ENCODE data around the gene CDK9. TPM values are rescaled to one million over a fixed set of nuclear protein-coding genes. Genes with fewer than 3 reads are reported as not detected.

The CDK9 gene
- total and polyA plus RNA-seq, 2 experiments from 2014 or later: 58.5 to 84.3 TPM

GRCh38 chr9:127770583-127770904, 15.3 kb upstream of the CDK9 start (continued):
- TF ChIP-seq, protein P1, sequence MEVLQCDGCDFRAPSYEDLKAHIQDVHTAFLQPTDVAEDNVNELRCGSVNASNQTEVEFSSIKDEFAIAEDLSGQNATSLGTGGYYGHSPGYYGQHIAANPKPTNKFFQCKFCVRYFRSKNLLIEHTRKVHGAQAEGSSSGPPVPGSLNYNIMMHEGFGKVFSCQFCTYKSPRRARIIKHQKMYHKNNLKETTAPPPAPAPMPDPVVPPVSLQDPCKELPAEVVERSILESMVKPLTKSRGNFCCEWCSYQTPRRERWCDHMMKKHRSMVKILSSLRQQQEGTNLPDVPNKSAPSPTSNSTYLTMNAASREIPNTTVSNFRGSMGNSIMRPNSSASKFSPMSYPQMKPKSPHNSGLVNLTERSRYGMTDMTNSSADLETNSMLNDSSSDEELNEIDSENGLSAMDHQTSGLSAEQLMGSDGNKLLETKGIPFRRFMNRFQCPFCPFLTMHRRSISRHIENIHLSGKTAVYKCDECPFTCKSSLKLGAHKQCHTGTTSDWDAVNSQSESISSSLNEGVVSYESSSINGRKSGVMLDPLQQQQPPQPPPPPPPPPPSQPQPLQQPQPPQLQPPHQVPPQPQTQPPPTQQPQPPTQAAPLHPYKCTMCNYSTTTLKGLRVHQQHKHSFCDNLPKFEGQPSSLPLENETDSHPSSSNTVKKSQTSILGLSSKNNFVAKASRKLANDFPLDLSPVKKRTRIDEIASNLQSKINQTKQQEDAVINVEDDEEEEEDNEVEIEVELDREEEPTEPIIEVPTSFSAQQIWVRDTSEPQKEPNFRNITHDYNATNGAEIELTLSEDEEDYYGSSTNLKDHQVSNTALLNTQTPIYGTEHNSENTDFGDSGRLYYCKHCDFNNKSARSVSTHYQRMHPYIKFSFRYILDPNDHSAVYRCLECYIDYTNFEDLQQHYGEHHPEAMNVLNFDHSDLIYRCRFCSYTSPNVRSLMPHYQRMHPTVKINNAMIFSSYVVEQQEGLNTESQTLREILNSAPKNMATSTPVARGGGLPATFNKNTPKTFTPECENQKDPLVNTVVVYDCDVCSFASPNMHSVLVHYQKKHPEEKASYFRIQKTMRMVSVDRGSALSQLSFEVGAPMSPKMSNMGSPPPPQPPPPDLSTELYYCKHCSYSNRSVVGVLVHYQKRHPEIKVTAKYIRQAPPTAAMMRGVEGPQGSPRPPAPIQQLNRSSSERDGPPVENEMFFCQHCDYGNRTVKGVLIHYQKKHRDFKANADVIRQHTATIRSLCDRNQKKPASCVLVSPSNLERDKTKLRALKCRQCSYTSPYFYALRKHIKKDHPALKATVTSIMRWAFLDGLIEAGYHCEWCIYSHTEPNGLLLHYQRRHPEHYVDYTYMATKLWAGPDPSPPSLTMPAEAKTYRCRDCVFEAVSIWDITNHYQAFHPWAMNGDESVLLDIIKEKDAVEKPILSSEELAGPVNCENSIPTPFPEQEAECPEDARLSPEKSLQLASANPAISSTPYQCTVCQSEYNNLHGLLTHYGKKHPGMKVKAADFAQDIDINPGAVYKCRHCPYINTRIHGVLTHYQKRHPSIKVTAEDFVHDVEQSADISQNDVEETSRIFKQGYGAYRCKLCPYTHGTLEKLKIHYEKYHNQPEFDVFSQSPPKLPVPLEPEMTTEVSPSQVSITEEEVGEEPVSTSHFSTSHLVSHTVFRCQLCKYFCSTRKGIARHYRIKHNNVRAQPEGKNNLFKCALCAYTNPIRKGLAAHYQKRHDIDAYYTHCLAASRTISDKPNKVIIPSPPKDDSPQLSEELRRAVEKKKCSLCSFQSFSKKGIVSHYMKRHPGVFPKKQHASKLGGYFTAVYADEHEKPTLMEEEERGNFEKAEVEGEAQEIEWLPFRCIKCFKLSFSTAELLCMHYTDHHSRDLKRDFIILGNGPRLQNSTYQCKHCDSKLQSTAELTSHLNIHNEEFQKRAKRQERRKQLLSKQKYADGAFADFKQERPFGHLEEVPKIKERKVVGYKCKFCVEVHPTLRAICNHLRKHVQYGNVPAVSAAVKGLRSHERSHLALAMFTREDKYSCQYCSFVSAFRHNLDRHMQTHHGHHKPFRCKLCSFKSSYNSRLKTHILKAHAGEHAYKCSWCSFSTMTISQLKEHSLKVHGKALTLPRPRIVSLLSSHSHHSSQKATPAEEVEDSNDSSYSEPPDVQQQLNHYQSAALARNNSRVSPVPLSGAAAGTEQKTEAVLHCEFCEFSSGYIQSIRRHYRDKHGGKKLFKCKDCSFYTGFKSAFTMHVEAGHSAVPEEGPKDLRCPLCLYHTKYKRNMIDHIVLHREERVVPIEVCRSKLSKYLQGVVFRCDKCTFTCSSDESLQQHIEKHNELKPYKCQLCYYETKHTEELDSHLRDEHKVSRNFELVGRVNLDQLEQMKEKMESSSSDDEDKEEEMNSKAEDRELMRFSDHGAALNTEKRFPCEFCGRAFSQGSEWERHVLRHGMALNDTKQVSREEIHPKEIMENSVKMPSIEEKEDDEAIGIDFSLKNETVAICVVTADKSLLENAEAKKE (CRISPR knock-in tag; IDR thresholded peaks at IDR 0.05): no peak
- TF ChIP-seq EZH2phosphoT487 (IDR thresholded peaks at IDR 0.05; ENCODE audit: unreplicated experiment): no peak
- no peak for TF ChIP-seq EZH2 (IDR thresholded peaks at IDR 0.05; ENCODE audit: low read depth, unreplicated experiment)
- no peak for TF ChIP-seq ETS1 (IDR thresholded peaks at IDR 0.05)
- TF ChIP-seq CREB1 (CRISPR knock-in tag; IDR thresholded peaks at IDR 0.05; ENCODE audit: low read depth): no peak
- no peak for TF ChIP-seq ZNF331 (CRISPR knock-in tag; IDR thresholded peaks at IDR 0.05; ENCODE audit: low read depth)
- no peak for TF ChIP-seq NANOG (IDR thresholded peaks at IDR 0.05; ENCODE audit: borderline replicate concordance)
- no peak for TF ChIP-seq POLR2AphosphoS5 (IDR thresholded peaks at IDR 0.05; ENCODE audit: low read depth)

DNA sequence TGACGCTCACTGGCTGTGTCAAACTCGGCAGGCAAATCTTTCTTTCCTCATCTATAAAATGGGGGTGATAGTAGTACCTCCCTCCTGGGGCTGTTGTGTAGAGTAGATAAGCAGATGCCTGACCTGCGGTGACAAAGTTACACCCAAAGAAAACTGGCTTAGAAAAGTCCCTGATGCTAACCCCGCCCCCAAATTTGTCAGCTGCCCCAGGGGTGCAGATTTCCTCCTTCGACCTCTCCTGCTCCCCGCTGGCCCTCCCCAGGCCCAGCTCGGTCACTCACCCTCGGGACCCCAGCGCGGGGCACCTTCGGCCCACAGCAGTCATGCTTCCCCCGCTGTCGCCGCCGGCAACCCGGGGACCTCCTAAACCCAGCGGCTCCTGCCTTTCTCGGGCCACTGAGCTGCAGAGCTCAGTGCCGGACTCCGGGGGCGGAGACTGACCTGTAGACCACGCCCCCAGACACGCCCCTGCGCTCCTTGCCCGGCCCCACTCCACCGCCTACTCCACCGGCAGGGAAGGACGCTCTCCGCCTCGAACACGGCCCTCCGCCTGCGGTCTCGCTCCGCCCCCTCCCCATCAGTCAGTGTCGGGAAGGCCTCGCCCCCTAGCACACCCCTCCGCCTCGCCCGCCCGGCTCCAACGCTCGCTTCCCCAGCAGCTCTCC, 14.8 kb upstream of the CDK9 start:
- Mint-ChIP-seq H3K9me3 (no peaks in the 10 kb centered on the region), H3K4me3 (peak overlapping the region; percentile 76), H3K27me3 (ENCODE audit: insufficient read depth, low read depth, poor library complexity) (peaks cover 18% of the 10 kb centered on the region), H3K4me1 (peaks cover 28% of the 10 kb centered on the region), H3K36me3 (ENCODE audit: low read depth) (no peaks in the 10 kb centered on the region; the same call in 2 of the 3 replicates), H3K27ac (no peak overlapping the region; the same call in 1 of the 2 replicates)
- no peaks in the 10 kb centered on the region for H3K79me2 ChIP-seq (replicated peaks; ENCODE audit: insufficient read depth)
- H3F3A ChIP-seq (replicated peaks; ENCODE audit: low read depth): peaks cover 4% of the 10 kb centered on the region; the same call in 1 of the 2 replicates
- DNase-seq (ENCODE audit: low spot score): peak; percentile 99
- peaks cover 14% of the 10 kb centered on the region for H3K4me1 ChIP-seq (ENCODE audit: insufficient read depth)
- H3K4me3 ChIP-seq: peak overlapping the region; percentile 82
- H4K20me1 ChIP-seq (replicated peaks; ENCODE audit: insufficient read depth): no peaks in the 10 kb centered on the region
- no peaks in the 10 kb centered on the region for H3K27me3 ChIP-seq (ENCODE audit: insufficient read depth)
- H3K36me3 ChIP-seq (ENCODE audit: insufficient read depth): no peaks in the 10 kb centered on the region
- TF ChIP-seq CREB1 (CRISPR knock-in tag; IDR thresholded peaks at IDR 0.05; ENCODE audit: low read depth): no peak
- TF ChIP-seq STAT1 (IDR thresholded peaks at IDR 0.05; ENCODE audit: unreplicated experiment): no peak
- peak; percentile 55 for TF ChIP-seq POLR2AphosphoS5 (IDR thresholded peaks at IDR 0.05; ENCODE audit: low read depth)
- H3K27ac ChIP-seq (ENCODE audit: low read depth): no peak overlapping the region; the same call in 1 of the 2 replicates
- H2AFZ ChIP-seq: peak overlapping the region; percentile 94
- peak; percentile 94 for ATAC-seq
- no peaks in the 10 kb centered on the region for H3K9me2 ChIP-seq (ENCODE audit: insufficient read depth)
- peak overlapping the region; percentile 85 for H3K4me2 ChIP-seq
